GM12873 (cell line): ENCODE results near the gene NKD2.

ENCODE experiments used
- CTCF ChIP-seq: IDR thresholded peaks from 2 replicates; pipeline ENCODE4 v1.5.1; 2012; ENCODE audit warnings: low read depth, mild to moderate bottlenecking, moderate library complexity, low read length, control low read depth; ENCODE audit not compliant: insufficient read depth; ENCODE audit errors: missing control alignments

Gene NKD2

GRCh38 chr5:1052076-1052475 lies 43.5 kb downstream of the NKD2 start:
- no peak for TF ChIP-seq CTCF

GRCh38 chr5:1052641-1053390 lies 44.2 kb downstream of the NKD2 start:
- no peak for TF ChIP-seq CTCF

DNA sequence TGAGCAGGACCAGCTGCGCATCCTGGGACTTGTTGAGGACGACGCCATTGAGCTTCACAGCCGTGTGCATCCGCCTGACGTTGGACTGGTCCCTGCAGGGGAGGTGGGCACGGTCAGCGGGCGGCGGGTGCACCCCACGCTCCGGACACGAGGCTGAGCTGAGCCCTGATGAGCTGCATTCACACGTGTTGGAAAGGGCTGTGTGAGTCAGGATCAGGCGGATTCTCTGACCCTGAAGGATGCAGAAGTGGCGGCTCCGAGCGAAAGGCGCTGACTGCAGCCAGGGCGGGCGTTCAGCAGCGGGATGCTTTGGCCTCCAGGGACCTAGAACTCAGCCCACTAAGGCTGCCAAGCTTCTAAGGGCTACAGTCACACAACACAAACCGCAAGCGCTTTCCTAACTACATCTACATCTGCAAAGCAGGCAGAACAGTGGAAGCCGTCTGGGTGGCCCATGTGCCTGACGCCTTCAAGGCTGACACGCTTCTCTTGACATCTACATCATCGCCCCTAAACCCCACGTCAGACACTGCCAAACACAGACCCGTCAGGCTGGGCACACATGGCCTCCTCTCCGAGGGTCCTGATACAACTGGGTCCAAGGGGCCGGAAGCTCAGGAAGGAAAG lies 44.9 kb downstream of the NKD2 start:
- no peak for TF ChIP-seq CTCF

- no peak for TF ChIP-seq CTCF
Observed at GRCh38 chr5:1054018-1054798, 45.6 kb downstream of the NKD2 start.

DNA sequence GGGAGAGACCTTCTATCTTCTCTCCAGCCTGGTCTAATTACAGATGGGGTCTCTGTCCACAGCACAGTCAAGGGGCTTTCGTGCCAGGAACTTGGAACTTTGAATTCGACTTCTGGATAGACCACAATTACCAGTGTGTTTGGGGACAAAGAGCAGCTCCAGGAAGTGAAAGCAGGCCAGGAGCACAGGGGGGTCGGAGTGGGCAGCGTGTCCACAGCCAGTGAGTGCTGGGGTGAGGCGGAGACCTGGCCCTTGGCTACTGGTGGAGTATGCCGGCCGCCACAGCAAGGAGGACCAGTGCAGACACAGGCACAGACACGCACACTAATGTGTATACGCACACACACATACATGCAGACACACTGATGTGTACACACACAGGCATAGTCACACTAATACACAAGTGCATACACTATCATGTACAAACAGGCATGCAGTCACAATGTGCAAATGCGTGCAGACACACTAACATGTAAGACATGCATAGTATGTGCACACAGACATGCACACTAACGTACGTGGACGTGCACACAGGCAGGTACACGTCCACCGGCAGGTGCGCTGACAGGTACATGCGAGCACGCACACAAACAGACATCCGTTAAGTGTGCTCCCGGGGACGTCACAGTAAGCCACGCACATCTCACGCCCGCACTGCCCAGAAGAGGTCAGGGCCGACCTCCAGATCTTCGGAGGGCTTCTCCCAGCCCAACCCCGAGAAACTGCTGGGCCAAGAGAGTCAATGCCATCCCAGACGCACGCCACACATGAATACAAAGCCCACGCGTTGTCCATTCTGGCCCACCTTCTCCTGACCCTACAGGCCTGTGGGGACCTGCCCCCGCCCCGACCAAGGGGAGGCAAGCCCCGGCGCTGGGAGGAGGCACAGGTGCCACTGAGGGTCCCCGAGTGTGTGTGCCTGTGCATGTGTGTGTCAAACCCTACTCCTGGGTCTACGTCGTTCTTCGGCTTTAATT lies 46.5 kb downstream of the NKD2 start:
- TF ChIP-seq CTCF: no peak

GRCh38 chr5:1055896-1056610 lies 47.5 kb downstream of the NKD2 start:
- TF ChIP-seq CTCF: no peak
